HG03565 (cell line): ENCODE results near the gene DIRAS3.
"Not testable (repeated sequence)": the region's sequence is repeated elsewhere in the genome, so short reads cannot be mapped to it uniquely, and the experiment has no call there.

Experiments
- ATAC-seq: cut with Tn5 transposase; IDR thresholded peaks from one replicate; pipeline ENCODE4 v1.9.1; 2021; ENCODE audit warnings: mild to moderate bottlenecking, moderate library complexity; ENCODE audit not compliant: unreplicated experiment

Gene DIRAS3

DNA sequence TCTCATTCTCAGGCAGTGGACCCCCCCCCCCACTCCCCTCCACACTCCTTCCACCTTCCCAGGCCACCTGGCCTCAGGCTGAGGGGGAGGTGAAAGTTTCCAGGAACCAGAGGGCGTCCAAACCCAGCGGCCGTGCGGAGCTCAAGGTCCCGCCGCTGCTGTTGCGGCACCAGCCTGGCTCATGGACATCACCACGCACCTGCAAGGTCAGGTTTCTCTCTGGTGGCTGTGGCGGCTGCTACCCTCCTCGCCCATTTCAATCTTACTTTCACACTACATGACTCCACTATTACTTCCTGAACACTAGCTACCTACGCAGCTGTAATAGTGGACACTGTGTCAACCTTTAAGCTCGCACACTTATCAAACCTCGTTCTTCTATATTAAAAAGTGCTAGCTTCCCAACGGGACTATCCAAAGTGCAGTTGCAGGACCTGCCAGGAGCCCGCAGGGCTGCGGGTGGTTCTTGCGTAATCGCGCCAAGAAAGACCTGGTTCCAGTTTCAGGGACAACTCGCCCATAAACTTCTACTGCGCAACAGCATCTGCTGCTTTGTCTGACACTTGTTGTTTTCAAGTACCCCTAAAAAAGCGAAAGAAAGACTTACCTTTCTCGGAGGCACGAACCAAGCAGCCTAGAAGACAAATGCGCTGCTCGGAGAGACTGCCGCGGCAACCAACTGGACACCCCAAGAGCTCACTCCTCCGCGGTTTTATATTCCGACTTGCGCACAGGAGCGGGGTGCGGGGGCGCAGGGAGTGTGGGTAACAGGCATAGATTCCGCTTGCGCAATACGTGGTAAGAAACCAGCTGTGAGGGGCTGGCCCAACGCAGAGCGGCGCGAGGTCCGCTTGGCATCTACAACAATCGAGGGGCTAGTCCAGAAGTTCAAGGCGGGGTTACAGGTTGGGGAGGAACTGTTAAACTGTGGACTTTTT lies at the start of gene DIRAS3:
Gene DIRAS3 (minus strand): TSS at position 687 of the 938 bp plus-strand sequence. CDS start 3,330 bp downstream, outside the sequence.
- no peak for ATAC-seq

DNA sequence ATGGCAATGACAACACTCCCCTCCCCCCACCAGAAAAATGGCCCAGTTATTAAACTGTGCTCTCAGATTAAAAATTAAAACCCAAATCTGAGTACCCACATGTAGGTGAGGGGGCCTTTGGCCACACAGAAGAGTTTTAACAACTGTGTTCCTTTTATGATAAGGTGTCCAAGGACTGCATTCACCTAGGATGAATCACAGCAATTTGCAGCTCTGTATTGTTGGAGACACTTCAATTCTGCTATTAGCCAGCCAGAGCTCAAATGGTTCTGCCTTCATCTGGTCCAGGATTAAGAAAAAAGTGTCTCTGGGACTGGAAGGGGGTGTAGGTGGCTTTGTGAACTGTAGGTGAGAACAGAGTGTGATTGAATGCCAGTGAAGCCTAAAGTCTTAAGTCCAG lies 43.3 kb upstream of the DIRAS3 start:
- no peak for ATAC-seq

- ATAC-seq: no peak
These were observed 36.8 kb upstream of the DIRAS3 start for GRCh38 chr1:68087184-68087583.

GRCh38 chr1:68085752-68086151 lies 35.3 kb upstream of the DIRAS3 start:
- no peak for ATAC-seq

DNA sequence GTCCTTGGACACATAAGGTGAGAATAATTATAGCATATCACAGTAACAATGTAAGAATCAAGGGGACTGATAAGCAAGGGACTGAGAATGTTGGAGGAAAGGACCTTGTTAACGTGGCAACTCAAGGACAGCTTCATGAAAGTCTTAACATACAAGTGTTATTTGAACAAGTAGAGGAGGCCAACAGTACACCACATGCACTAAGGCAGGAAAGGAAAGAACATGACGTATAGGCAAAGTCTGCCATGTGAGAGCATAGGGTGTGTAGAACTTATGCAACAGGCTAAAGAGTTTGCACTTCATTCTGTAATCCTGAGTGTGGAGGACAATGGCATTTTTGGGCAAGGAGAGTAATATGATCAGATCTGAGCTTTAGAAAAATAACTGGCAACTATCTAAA lies 33.3 kb upstream of the DIRAS3 start:
- ATAC-seq: no peak

- ATAC-seq: no peak
These were observed 31.4 kb upstream of the DIRAS3 start for GRCh38 chr1:68081775-68082283.

- no peak for ATAC-seq
These were observed 28.2 kb upstream of the DIRAS3 start for GRCh38 chr1:68078647-68079046.

DNA sequence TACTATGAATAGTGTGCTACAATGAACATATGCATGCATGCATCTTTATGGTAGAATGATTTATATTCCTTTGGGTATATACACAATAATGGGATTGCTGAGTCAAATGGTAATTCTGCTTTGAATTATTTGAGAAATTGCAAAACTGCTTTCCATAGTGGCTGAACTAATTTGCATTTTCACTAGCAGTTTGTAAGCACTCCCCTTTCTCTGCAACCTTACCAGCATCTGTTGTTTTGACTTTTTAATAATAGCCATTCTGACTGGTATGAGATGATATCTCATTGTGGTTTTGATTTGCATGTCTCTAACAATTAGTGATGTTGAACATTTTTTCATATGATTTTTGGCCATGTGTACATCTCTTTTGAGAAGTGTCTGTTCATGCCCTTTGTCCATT lies 24.0 kb upstream of the DIRAS3 start:
- ATAC-seq: no peak

- no peak for ATAC-seq
These were observed 15.3 kb upstream of the DIRAS3 start for GRCh38 chr1:68065766-68066165.

- not testable (repeated sequence) for ATAC-seq
These were observed 7.6 kb upstream of the DIRAS3 start for GRCh38 chr1:68058053-68058452.

DNA sequence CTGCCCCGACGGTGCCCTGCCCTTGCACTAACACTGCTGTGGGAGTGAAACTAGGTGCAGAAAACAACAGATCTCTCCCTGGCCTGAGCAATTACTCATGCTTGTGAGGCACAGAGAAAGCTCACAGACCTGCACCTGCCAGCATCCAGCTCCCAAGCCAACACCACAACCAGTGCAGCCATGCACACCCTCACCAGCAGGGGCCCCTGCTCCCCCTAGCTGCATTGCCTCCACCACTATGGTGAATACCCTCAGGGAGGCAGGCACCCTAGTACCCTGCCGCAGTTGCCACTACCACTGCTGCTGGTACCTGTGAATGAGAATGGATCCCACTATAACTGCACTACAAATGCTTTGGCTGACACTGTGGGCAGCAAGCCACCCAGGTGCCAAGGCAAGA lies 7.1 kb upstream of the DIRAS3 start:
- ATAC-seq: no peak

DNA sequence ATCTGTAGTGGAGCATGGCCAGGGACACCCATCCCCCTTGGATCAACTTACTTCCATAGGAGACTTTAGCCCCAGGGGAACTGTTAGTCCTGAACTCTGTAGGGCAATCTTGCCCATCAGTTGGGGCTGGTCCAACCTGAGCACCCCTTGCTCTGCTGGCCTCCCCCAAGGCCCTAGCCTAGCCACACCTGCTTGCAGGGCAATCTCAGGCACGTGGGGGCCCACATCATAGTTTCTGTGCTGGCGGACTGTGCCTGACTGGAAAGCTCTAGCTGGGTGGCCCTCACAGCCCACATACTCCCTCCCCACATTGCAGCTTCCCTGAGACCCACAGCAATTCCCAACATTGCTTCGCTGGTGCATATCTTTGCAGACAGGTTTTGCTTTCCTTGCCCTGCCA lies 6.6 kb upstream of the DIRAS3 start:
- ATAC-seq: no peak

- no peak for ATAC-seq
These were observed 1.0 kb upstream of the DIRAS3 start for GRCh38 chr1:68051475-68051874.

DNA sequence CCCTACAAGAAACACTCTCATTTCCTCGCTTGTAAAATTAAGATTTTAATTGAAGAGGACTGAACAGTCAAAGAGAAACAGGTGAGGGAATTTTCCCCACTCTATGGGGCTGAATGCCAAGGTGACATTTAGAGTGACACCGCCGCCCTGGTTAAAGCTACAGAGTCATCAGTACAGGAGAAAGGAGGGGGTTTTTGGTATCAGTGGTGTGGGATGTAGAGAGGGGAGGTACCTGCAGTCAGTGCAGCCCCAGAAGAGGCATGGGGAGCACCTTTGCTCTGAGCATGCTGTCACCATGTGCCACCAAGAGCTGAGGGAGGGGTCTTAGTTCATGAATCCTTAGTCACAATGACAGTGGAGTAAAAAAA lies 2.8 kb downstream of the DIRAS3 start:
- no peak for ATAC-seq

GRCh38 chr1:68046885-68047658 lies 3.4 kb downstream of the DIRAS3 start:
- no peak for ATAC-seq

GRCh38 chr1:68046423-68046822 lies 4.0 kb downstream of the DIRAS3 start:
- no peak for ATAC-seq

GRCh38 chr1:68045511-68046180 lies 4.8 kb downstream of the DIRAS3 start:
- no peak for ATAC-seq

GRCh38 chr1:68043443-68044090 lies 6.9 kb downstream of the DIRAS3 start:
- ATAC-seq: no peak

DNA sequence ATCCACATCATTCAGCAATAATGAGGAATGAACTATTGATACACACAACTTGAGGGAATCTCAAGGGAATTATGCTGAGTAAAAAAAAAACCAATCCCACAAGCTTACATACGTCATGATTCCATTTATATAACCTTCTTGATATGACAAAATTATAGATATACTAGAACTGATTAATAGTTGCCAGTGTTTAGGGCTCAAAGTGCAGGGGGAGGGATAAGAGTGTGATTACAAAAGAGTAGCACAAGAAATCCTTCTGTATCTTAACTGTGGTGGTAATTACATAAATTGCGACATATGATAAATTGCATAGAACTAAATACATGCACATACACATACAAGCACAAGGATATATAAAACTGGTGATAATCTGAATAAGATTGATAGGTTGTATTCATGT lies 13.5 kb downstream of the DIRAS3 start:
- ATAC-seq: no peak

GRCh38 chr1:68029444-68029843 lies 21.0 kb downstream of the DIRAS3 start:
- no peak for ATAC-seq

- ATAC-seq: no peak
These were observed 21.9 kb downstream of the DIRAS3 start for GRCh38 chr1:68028566-68028965.
